Measurements from ENCODE around the gene ZNF143.

ZNF143 gene

GRCh38 chr11:9575260-9576240 is 114.7 kb downstream of the ZNF143 start:
- H3K4me3 ChIP-seq (replicated peaks; ENCODE audit: low read depth, low read length), result peak overlapping the region; percentile 74
- no peak for TF ChIP-seq CTCF (IDR thresholded peaks at IDR 0.05; ENCODE audit: low read depth, low read length, missing control alignments)
- DNase-seq (ENCODE audit: extremely low read depth, low read depth), result peak; percentile 61

DNA sequence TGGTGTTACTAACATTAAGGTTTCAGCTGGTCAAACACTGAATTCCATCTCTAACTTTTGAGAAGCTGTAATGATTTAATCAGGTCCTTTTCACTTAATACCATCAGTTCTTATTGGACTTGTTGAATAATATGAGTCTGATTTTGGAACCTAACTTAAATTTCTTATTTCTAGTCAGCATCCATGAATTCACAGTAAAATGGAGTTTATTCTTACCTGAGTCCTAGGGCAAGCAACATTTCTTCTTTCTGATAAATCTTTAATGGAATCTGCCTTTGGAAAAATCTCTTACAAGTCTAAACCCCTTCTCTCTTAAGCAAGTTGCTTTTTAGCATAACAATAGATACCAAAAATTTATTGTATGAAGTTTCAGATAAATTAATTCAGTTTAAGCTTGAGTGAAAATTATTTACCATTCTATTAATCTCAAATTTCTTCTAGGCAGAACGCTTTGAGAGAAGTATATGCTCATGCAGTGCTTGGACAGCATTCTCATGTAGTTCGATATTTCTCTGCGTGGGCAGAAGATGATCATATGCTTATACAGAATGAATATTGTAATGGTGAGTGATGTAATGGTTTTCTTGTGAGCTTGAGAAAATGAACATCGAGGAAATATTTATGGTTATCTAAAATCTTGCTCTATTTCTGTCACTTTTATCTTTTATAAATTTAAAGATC is 116.0 kb downstream of the ZNF143 start:
- no peak for TF ChIP-seq CTCF (IDR thresholded peaks at IDR 0.05; ENCODE audit: low read depth, low read length, missing control alignments)
- peak overlapping the region; percentile 74 for H3K4me3 ChIP-seq (replicated peaks; ENCODE audit: low read depth, low read length)
- DNase-seq (ENCODE audit: extremely low read depth, low read depth), result no peak

- peak overlapping the region; percentile 74 for H3K4me3 ChIP-seq (replicated peaks; ENCODE audit: low read depth, low read length)
- DNase-seq (ENCODE audit: extremely low read depth, low read depth), result no peak
- no peak for TF ChIP-seq CTCF (IDR thresholded peaks at IDR 0.05; ENCODE audit: low read depth, low read length, missing control alignments)
These were observed 116.7 kb downstream of the ZNF143 start for GRCh38 chr11:9577556-9577955.

All from HFF-Myc (cell line).